IPS-NIHi11 (cell line): ENCODE measurements around the gene AKT1S1.
"Not testable (repeated sequence)": the region's sequence is repeated elsewhere in the genome, so short reads cannot be mapped to it uniquely, and the experiment has no call there.

ENCODE experiments used
- DNase-seq: peaks from one replicate; pipeline ENCODE4 v3.0.0; 2012; ENCODE audit warnings: mixed read lengths, low spot score

Gene AKT1S1

GRCh38 chr19:49836176-49837008 lies 40.8 kb downstream of the AKT1S1 start:
- DNase-seq: no peak

- DNase-seq: no peak
These were observed 41.6 kb downstream of the AKT1S1 start for GRCh38 chr19:49835562-49835961.

GRCh38 chr19:49833599-49833998 lies 43.6 kb downstream of the AKT1S1 start:
- DNase-seq: no peak

- DNase-seq: no peak
These were observed 44.6 kb downstream of the AKT1S1 start for GRCh38 chr19:49832556-49832955.

- no peak for DNase-seq
These were observed 45.6 kb downstream of the AKT1S1 start for GRCh38 chr19:49831592-49831991.

- no peak for DNase-seq
These were observed 46.4 kb downstream of the AKT1S1 start for GRCh38 chr19:49830766-49831165.

- no peak for DNase-seq
These were observed 47.4 kb downstream of the AKT1S1 start for GRCh38 chr19:49829721-49830120.

GRCh38 chr19:49829200-49829599 lies 48.0 kb downstream of the AKT1S1 start:
- DNase-seq: no peak

- no peak for DNase-seq
These were observed 50.1 kb downstream of the AKT1S1 start for GRCh38 chr19:49827034-49827433.

- DNase-seq: no peak
These were observed 52.5 kb downstream of the AKT1S1 start for GRCh38 chr19:49824662-49825061.

GRCh38 chr19:49823472-49823871 lies 53.7 kb downstream of the AKT1S1 start:
- no peak for DNase-seq

GRCh38 chr19:49820125-49820524 lies 57.0 kb downstream of the AKT1S1 start:
- DNase-seq: no peak

- not testable (repeated sequence) for DNase-seq
These were observed 57.6 kb downstream of the AKT1S1 start for GRCh38 chr19:49819452-49820115.
